Thyroid gland (tissue), 4 donors: ENCODE measurements around the gene PKIG. TPM values are rescaled to one million over a fixed set of nuclear protein-coding genes. Genes with fewer than 3 reads are reported as not detected.

Source experiments
- DNase-seq, 2 donors: peaks; one replicate each; pipeline ENCODE4 v3.0.0-alpha.2; 2019
- H3K27ac ChIP-seq, 3 donors: fragments of 200-600 bp; sonication (generic); 1 replicate in 2 of 3; 2 replicates in 1 of 3; pipeline ENCODE4 v1.5.1; 2016 to 2019; ENCODE audit warnings: mild to moderate bottlenecking in 1 of 3, moderate library complexity in 1 of 3
- H3K27me3 ChIP-seq: fragments of 200-600 bp; sonication (generic); one replicate; pipeline ENCODE4 v1.5.1; 2019
- H3K36me3 ChIP-seq, 2 donors: fragments of 200-600 bp; sonication (generic); one replicate each; pipeline ENCODE4 v1.5.1; 2016 to 2019
- H3K4me1 ChIP-seq, 2 donors: fragments of 200-600 bp; sonication (generic); one replicate each; pipeline ENCODE4 v1.5.1; 2017 to 2019
- H3K4me3 ChIP-seq, 3 donors: fragments of 200-600 bp; sonication (generic); replicated peaks in 1 of 3; 1 replicate in 2 of 3; 2 replicates in 1 of 3; pipeline ENCODE4 v1.5.1; 2016; ENCODE audit warnings: mild to moderate bottlenecking in 1 of 3
- H3K9me3 ChIP-seq: fragments of 200-600 bp; sonication (generic); one replicate; pipeline ENCODE4 v1.5.1; 2017
- POLR2A ChIP-seq, 2 donors: fragments of 450-650 bp; IDR thresholded peaks; one replicate each; pipeline ENCODE4 v1.6.1; 2017; ENCODE audit warnings: antibody characterized with exemption in 2 of 2, mild to moderate bottlenecking in 2 of 2, moderate library complexity in 1 of 2
- WGBS, 2 donors: methylation state at CpG; one replicate each; pipeline ENCODE4 v1.1.5; 2017; 5-methylcytosine and 5-hydroxymethylcytosine counted together
- intact Hi-C: fragments of 100-400 bp; cut with DNase I; formaldehyde crosslinking; loops from one replicate; pipeline ENCODE4 v1.15.1; 2023
- total RNA-seq, 4 donors: library from RNA; depleted of rRNA; stranded (reverse); fragments of >200 nt; gene quantifications; one replicate each; pipeline ENCODE4 v1.2.3, GENCODE V29; 2016
- TF ChIP-seq, protein P1 (sequence below), 6 experiments: fragments of 200-600 bp in 3 of 6; fragments of 450-650 bp in 3 of 6; sonication (generic) in 3 of 6; IDR thresholded peaks; one replicate each; pipeline ENCODE4 v1.5.1; 2016 to 2019; ENCODE audit warnings: antibody characterized with exemption in 6 of 6, mild to moderate bottlenecking in 2 of 6, inconsistent platforms in 1 of 6, moderate library complexity in 1 of 6

The PKIG gene
- total RNA-seq, 4 donors from 2014 or later, result 108 to 145 (median 111) TPM

DNA sequence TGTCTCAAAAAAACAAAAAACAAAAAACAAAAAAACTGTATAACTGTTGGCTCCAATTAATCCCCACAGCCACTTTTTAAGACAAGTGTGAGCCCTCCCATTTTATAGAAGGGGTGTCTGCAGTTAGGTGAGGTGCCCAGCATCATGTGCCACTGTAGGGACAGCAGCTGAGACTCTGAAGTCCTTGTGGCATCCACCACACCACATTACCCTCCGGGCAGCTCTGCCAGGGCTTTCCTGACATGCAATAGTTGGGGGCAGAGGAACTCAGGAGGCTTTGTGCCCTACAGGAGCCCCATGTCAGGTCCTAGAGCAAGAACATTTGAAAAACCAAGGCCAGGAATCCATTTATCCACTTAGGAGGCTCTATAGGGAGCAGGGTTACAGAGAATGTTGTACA is 17.3 kb downstream of the PKIG start:
- Histone ChIP-seq H3K9me3 (no peaks in the 10 kb centered on the region), H3K27me3 (no peaks in the 10 kb centered on the region), H3K4me1 (peaks cover 26 to 64% of the 10 kb centered on the region in 2 donors), H3K4me3 (no peak overlapping the region), H3K27ac (peak overlapping the region; percentile 12 to 99 (median 89)), H3K36me3 (no peaks in the 10 kb centered on the region)
- TF ChIP-seq, protein P1, sequence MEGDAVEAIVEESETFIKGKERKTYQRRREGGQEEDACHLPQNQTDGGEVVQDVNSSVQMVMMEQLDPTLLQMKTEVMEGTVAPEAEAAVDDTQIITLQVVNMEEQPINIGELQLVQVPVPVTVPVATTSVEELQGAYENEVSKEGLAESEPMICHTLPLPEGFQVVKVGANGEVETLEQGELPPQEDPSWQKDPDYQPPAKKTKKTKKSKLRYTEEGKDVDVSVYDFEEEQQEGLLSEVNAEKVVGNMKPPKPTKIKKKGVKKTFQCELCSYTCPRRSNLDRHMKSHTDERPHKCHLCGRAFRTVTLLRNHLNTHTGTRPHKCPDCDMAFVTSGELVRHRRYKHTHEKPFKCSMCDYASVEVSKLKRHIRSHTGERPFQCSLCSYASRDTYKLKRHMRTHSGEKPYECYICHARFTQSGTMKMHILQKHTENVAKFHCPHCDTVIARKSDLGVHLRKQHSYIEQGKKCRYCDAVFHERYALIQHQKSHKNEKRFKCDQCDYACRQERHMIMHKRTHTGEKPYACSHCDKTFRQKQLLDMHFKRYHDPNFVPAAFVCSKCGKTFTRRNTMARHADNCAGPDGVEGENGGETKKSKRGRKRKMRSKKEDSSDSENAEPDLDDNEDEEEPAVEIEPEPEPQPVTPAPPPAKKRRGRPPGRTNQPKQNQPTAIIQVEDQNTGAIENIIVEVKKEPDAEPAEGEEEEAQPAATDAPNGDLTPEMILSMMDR (IDR thresholded peaks at IDR 0.05), result no peak
- TF ChIP-seq POLR2A (IDR thresholded peaks at IDR 0.05), result no peak
- WGBS, 2 donors, result 88% methylated on average over 1 of the region's 1 CpG
- DNase-seq, result no peak
- intact Hi-C loops, result loop anchor here (10.0 kb wide), 1 partner anchor 65 kb away; no protein-coding TSS in a partner anchor

DNA sequence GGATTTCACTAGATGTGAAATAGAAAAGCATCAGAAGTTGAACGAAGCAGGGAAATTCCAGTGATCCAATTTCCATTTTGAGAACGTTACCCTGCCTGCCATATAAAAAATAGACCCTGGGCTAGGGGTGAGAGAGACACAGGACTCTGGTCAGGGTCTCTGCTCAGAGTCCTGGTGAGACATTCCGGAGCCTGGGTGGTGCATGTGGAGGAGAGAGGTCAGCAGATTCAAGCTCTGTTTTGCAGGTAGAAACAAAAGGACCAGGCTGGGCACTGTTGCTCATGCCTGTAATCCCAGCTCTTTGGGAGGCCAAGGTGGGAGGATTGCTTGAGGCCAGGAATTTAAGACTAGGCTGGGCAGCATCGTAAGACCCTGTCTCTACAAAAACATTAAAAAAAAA is 17.9 kb downstream of the PKIG start:
- intact Hi-C loops, result loop anchor here (10.0 kb wide), 1 partner anchor 66 kb away; no protein-coding TSS in a partner anchor
- Histone ChIP-seq H3K27me3 (no peaks in the 10 kb centered on the region), H3K27ac (peak overlapping the region; percentile 88 to 99 (median 89)), H3K36me3 (no peaks in the 10 kb centered on the region), H3K9me3 (no peaks in the 10 kb centered on the region), H3K4me1 (peaks cover 26 to 58% of the 10 kb centered on the region in 2 donors), H3K4me3 (no peak overlapping the region)
- no peak for DNase-seq
- 91 to 94% methylated on average over 4 of the region's 4 CpGs for WGBS, 2 donors
- TF ChIP-seq, protein P1 (IDR thresholded peaks at IDR 0.05), result no peak
- TF ChIP-seq POLR2A (IDR thresholded peaks at IDR 0.05), result no peak

DNA sequence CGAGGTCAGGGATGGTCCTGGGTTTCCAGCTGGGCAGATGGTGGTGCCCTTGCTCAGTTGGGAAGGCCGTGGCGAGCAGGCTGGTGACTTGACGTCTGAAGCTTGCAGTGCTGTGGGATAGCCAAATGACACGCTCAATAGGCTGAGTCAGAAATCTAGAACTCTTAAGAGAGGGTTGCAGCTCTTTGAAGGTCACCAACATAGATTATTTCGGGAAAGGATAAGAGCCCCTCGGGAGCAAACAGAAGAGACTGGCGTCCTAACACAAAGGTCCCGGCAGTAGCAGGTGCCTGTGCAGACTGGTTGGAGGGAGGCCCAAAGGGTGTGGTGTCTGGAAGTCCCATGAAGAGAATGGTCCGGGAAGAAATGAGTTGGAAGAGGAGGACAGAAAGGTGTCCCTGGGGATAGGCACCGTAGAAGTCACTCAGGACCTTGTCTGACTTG is 18.4 kb downstream of the PKIG start:
- Histone ChIP-seq H3K27me3 (no peaks in the 10 kb centered on the region), H3K9me3 (no peaks in the 10 kb centered on the region), H3K36me3 (no peaks in the 10 kb centered on the region), H3K4me3 (no peak overlapping the region), H3K27ac (peak overlapping the region; percentile 88 to 99 (median 89)), H3K4me1 (peaks cover 26 to 57% of the 10 kb centered on the region in 2 donors)
- no peak for DNase-seq
- 69 to 78% methylated on average over 11 of the region's 11 CpGs for WGBS, 2 donors
- no peak for TF ChIP-seq POLR2A (IDR thresholded peaks at IDR 0.05)
- TF ChIP-seq, protein P1 (IDR thresholded peaks at IDR 0.05), result no peak
- intact Hi-C loops, result loop anchor here (10.0 kb wide), 1 partner anchor 66 kb away; no protein-coding TSS in a partner anchor

DNA sequence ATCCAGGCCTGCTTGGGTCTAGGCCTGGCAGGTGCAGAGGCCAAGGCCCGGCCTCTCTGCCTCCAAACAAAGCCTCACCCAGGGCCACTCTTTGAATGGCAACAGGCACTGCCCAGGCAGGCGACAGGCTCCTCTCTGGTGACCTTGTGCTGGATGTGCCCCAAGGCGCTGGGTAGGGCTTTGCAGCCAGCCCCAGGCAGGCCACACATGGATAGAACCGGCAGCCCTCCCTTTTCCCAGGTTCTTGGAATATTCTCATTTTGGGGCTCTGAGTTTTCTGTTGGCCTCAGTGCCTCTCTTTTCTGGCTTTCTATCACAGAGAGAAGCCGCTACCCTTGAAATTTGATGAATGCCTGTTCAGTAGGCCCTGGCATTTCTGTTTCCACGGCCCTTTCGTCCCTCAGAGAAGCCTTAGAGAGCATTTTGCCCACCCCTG is 18.9 kb downstream of the PKIG start:
- Histone ChIP-seq H3K9me3 (no peaks in the 10 kb centered on the region), H3K36me3 (no peaks in the 10 kb centered on the region), H3K27ac (peak overlapping the region; percentile 88 to 99 (median 89)), H3K4me1 (peaks cover 26 to 55% of the 10 kb centered on the region in 2 donors), H3K4me3 (no peak overlapping the region), H3K27me3 (no peaks in the 10 kb centered on the region)
- WGBS, 2 donors, result 56 to 78% methylated on average over 6 to 7 of the region's 7 CpGs
- intact Hi-C loops, result loop anchor here (10.0 kb wide), 1 partner anchor 66 kb away; no protein-coding TSS in a partner anchor
- TF ChIP-seq, protein P1 (IDR thresholded peaks at IDR 0.05), result no peak
- TF ChIP-seq POLR2A (IDR thresholded peaks at IDR 0.05), result no peak
- peak in 1 of 2 donors; percentile 59 for DNase-seq

DNA sequence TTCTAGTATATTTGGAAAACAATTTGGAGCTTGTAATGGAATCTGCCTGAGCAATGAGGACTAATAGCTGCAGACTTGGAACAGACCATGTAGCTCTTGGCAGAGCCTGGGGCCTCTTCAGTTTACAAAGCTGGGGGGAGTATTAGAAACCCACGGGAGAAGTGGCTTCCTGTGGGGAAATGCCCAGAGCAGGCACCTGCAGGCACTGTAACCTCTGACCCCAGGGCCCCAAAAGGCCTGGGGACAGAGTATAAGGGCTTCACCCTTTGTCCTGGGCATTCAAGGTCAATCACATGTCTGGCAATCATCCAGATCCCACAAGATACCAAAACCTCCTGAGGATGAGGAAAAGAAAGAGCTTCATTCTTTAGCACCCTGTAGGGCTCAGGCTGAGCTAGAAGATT is 19.4 kb downstream of the PKIG start:
- no peak overlapping the region for H3K4me3 ChIP-seq
- no peaks in the 10 kb centered on the region for H3K27me3 ChIP-seq
- intact Hi-C loops, result loop anchor here (10.0 kb wide), 1 partner anchor 67 kb away; no protein-coding TSS in a partner anchor
- DNase-seq, result peak; percentile 68 to 82
- peaks cover 26 to 50% of the 10 kb centered on the region in 2 donors for H3K4me1 ChIP-seq
- H3K36me3 ChIP-seq, result no peaks in the 10 kb centered on the region
- TF ChIP-seq, protein P1 (IDR thresholded peaks at IDR 0.05), result no peak
- no peak for TF ChIP-seq POLR2A (IDR thresholded peaks at IDR 0.05)
- peak overlapping the region; percentile 88 to 99 (median 89) for H3K27ac ChIP-seq
- 0% methylated on average over 1 of the region's 1 CpG for WGBS, 2 donors
- H3K9me3 ChIP-seq, result no peaks in the 10 kb centered on the region
